Measurements from ENCODE around the gene PALLD.
"Not testable (repeated sequence)": the region's sequence is repeated elsewhere in the genome, so short reads cannot be mapped to it uniquely, and the experiment has no call there.

Gene PALLD

DNA sequence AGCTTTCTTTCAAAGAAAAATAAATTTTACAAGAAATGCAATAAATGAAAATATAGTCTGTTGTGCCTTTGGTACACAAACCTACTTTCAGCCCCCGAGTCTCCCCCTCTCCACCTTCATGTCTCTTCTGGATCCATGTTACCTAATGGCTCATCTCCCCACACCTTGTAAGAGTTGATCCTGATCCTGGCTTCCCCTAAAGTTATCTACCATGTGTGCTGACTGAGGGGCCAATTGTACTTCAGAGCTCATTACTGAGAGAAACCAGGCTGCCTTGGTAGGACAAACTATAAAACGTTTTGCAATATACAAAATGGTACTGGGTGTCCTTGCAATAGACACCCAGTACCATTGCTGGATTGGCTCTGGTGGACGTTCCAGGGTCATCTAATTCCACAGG is 11.8 kb downstream of the PALLD start:
- no peaks in the 10 kb centered on the region for H4K20me1 ChIP-seq (ENCODE audit: insufficient read depth, low read length)
- no peaks in the 10 kb centered on the region for H3K4me1 ChIP-seq (ENCODE audit: low read length)
- no peak overlapping the region for H3K9ac ChIP-seq (ENCODE audit: low read length)
- H3K9me3 ChIP-seq (replicated peaks; ENCODE audit: insufficient read depth, low read length): no peaks in the 10 kb centered on the region
- H3K36me3 ChIP-seq (replicated peaks; ENCODE audit: insufficient read depth, low read length): no peaks in the 10 kb centered on the region
- TF ChIP-seq, protein P1, sequence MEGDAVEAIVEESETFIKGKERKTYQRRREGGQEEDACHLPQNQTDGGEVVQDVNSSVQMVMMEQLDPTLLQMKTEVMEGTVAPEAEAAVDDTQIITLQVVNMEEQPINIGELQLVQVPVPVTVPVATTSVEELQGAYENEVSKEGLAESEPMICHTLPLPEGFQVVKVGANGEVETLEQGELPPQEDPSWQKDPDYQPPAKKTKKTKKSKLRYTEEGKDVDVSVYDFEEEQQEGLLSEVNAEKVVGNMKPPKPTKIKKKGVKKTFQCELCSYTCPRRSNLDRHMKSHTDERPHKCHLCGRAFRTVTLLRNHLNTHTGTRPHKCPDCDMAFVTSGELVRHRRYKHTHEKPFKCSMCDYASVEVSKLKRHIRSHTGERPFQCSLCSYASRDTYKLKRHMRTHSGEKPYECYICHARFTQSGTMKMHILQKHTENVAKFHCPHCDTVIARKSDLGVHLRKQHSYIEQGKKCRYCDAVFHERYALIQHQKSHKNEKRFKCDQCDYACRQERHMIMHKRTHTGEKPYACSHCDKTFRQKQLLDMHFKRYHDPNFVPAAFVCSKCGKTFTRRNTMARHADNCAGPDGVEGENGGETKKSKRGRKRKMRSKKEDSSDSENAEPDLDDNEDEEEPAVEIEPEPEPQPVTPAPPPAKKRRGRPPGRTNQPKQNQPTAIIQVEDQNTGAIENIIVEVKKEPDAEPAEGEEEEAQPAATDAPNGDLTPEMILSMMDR (IDR thresholded peaks at IDR 0.05; ENCODE audit: low read length): no peak
- no peak overlapping the region for H3K4me2 ChIP-seq (ENCODE audit: low read depth, low read length)
- no peak overlapping the region for H3K27ac ChIP-seq (ENCODE audit: low read length)
- no peaks in the 10 kb centered on the region for H3K27me3 ChIP-seq (replicated peaks; ENCODE audit: insufficient read depth, low read length)
- H2AFZ ChIP-seq (ENCODE audit: low read length): no peak overlapping the region
- H3F3A ChIP-seq (ENCODE audit: insufficient read depth, low read length): no peaks in the 10 kb centered on the region
- no peaks in the 10 kb centered on the region for H3K79me2 ChIP-seq (ENCODE audit: low read length)
- no peak overlapping the region for H3K4me3 ChIP-seq (ENCODE audit: low read length)
- no peak for DNase-seq
- H3K9me2 ChIP-seq (replicated peaks; ENCODE audit: insufficient read depth, low read length): no peaks in the 10 kb centered on the region

DNA sequence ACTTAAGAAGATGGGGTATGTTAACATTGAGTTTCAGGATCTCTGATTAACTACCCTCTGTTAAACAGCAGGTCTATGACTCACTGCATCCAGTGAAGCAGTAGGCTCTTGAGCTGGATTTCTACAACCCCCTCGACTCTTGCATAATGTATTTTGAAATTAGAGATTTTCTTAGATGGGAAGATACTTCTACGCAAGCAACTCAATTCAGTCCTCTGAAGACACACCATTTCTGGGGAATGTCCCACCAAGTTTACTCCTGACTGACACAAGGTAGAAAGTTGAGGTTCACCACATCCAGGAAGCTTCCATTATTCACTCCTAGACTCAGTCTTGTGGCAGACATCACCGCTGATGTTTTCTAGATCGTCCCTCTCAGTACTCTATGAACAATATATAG is 12.9 kb downstream of the PALLD start:
- TF ChIP-seq, protein P1 (IDR thresholded peaks at IDR 0.05; ENCODE audit: low read length): no peak
- no peak for TF ChIP-seq EZH2 (optimal IDR thresholded peaks at IDR 0.05; ENCODE audit: low read depth, low read length)
- no peak for TF ChIP-seq EZH2phosphoT487 (IDR thresholded peaks at IDR 0.05; ENCODE audit: low read length)
- H3K9me2 ChIP-seq (replicated peaks; ENCODE audit: insufficient read depth, low read length): no peaks in the 10 kb centered on the region
- no peak overlapping the region for H3K4me3 ChIP-seq (ENCODE audit: low read length)
- no peaks in the 10 kb centered on the region for H3K27me3 ChIP-seq (replicated peaks; ENCODE audit: insufficient read depth, low read length)
- H3K9me3 ChIP-seq (replicated peaks; ENCODE audit: insufficient read depth, low read length): no peaks in the 10 kb centered on the region
- H3K27ac ChIP-seq (ENCODE audit: low read length): no peak overlapping the region
- H3K4me2 ChIP-seq (ENCODE audit: low read depth, low read length): no peak overlapping the region
- H4K20me1 ChIP-seq (ENCODE audit: insufficient read depth, low read length): no peaks in the 10 kb centered on the region
- H3K36me3 ChIP-seq (replicated peaks; ENCODE audit: insufficient read depth, low read length): no peaks in the 10 kb centered on the region
- no peak overlapping the region for H3K9ac ChIP-seq (ENCODE audit: low read length)
- H2AFZ ChIP-seq (ENCODE audit: low read length): no peak overlapping the region
- H3K79me2 ChIP-seq (ENCODE audit: low read length): no peaks in the 10 kb centered on the region
- H3K4me1 ChIP-seq (ENCODE audit: low read length): no peaks in the 10 kb centered on the region
- H3F3A ChIP-seq (ENCODE audit: insufficient read depth, low read length): no peaks in the 10 kb centered on the region
- no peak for DNase-seq

- H3K27me3 ChIP-seq (replicated peaks; ENCODE audit: insufficient read depth, low read length): no peaks in the 10 kb centered on the region
- H3K9me2 ChIP-seq (replicated peaks; ENCODE audit: insufficient read depth, low read length): no peaks in the 10 kb centered on the region
- TF ChIP-seq EZH2 (optimal IDR thresholded peaks at IDR 0.05; ENCODE audit: low read depth, low read length): no peak
- TF ChIP-seq, protein P1 (IDR thresholded peaks at IDR 0.05; ENCODE audit: low read length): no peak
- no peak for TF ChIP-seq EZH2phosphoT487 (IDR thresholded peaks at IDR 0.05; ENCODE audit: low read length)
- no peak for DNase-seq
- no peaks in the 10 kb centered on the region for H3K9me3 ChIP-seq (replicated peaks; ENCODE audit: insufficient read depth, low read length)
- H3K9ac ChIP-seq (ENCODE audit: low read length): no peak overlapping the region
- no peaks in the 10 kb centered on the region for H3K36me3 ChIP-seq (replicated peaks; ENCODE audit: insufficient read depth, low read length)
- H3K27ac ChIP-seq (ENCODE audit: low read length): no peak overlapping the region
- no peak overlapping the region for H2AFZ ChIP-seq (ENCODE audit: low read length)
- H3K4me1 ChIP-seq (ENCODE audit: low read length): no peaks in the 10 kb centered on the region
- H3K4me2 ChIP-seq (ENCODE audit: low read depth, low read length): no peak overlapping the region
- no peaks in the 10 kb centered on the region for H3K79me2 ChIP-seq (ENCODE audit: low read length)
- H4K20me1 ChIP-seq (ENCODE audit: insufficient read depth, low read length): no peaks in the 10 kb centered on the region
- no peaks in the 10 kb centered on the region for H3F3A ChIP-seq (ENCODE audit: insufficient read depth, low read length)
- no peak overlapping the region for H3K4me3 ChIP-seq (ENCODE audit: low read length)
Observed at GRCh38 chr4:168511780-168512489, 15.1 kb downstream of the PALLD start.

- H3K36me3 ChIP-seq (replicated peaks; ENCODE audit: insufficient read depth, low read length); DNase-seq; H3K27ac ChIP-seq (ENCODE audit: low read length); H3K27me3 ChIP-seq (replicated peaks; ENCODE audit: insufficient read depth, low read length); H3K9me2 ChIP-seq (replicated peaks; ENCODE audit: insufficient read depth, low read length); H3K9ac ChIP-seq (ENCODE audit: low read length); H3K4me2 ChIP-seq (ENCODE audit: low read depth, low read length); H3K4me3 ChIP-seq (ENCODE audit: low read length); H2AFZ ChIP-seq (ENCODE audit: low read length); H3F3A ChIP-seq (ENCODE audit: insufficient read depth, low read length); H3K4me1 ChIP-seq (ENCODE audit: low read length); H4K20me1 ChIP-seq (ENCODE audit: insufficient read depth, low read length); H3K79me2 ChIP-seq (ENCODE audit: low read length); H3K9me3 ChIP-seq (replicated peaks; ENCODE audit: insufficient read depth, low read length): not testable (repeated sequence)
Observed at GRCh38 chr4:168513826-168514225, 17.0 kb downstream of the PALLD start.
